Urothelium cell line (cell line): ENCODE data around the gene TRAPPC3.

Experiments used
- DNase-seq: peaks from one replicate; pipeline ENCODE4 v3.0.0; 2011; ENCODE audit warnings: low spot score, mixed read lengths
- FAIRE-seq: peaks from 2 replicates; lab custom pipeline; 2011; peaks lifted over from hg19 to GRCh38; lab: Jason Lieb, UNC

The TRAPPC3 gene

DNA sequence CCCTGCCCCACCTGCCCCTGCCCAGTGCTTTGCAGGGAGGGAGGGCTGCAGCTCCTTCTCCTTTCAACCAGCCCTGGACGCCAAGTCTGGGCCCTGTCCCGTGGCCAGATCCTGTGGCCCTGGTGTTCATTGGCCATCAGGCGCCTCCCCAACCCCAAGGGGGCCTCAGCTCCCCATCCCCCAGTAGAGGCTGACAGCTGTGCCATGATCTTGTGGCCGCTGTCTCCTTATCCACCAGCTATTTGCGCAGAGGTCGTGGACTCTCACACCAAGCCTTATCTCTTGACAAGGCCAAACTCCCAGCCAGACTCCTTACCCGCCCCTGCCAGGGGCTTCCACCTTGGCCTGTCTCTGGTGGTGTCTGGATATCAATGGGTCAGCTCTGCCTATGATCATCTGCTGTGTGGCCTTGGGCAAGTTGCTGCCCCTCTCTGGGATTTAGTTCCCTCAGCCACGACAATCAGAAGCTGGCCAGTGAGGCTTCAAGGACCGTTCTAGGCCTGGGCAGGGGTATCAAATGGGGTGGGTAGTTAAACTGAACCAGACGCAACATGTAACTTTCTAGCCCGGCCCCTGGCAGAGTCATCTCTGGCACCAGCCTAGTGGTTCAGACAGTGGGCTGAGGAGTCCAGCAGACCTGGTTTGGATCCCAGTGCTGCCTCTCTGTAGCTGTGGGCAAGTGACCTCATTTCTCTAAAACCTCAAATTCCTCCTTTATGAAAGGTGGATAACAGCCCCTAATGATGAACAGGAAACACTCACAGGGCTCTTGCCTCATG, 21.0 kb downstream of the TRAPPC3 start:
- FAIRE-seq, result peak; percentile 5
- peak; percentile 54 for DNase-seq

DNA sequence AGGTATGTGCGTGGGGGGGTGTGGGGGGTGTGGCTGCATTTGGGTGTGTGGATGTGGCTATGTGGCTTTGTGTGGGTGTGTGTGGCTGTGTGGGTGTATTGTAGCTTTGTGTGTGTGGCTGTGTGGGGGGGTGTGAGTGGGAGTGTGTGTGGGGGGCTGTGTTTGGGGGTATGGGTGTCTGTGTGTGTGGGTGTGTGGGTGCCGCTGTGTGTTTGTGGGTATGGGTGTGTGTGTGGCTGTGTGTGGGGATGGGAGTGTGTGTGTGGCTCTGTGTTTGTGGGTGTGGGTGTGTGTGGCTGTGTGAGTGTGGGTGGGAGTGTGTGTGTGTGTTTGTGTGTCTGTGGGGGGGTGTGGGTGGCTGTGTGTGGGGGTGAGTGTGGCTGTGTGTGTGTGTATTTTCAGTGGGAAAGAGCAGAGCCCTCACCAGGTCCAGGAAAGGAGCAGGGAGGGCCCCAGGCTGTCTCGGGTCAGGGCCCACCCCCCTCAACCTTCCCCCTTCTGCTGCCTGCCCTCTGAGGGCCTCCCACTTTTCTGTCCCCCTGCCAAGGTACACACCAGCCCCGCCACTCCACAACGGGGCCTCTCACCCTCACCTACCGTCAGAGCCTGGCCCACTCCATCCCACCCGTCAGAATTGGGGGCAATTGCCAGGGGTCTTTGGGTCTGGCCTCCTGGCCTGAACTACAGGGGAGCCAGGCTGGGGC, 22.3 kb downstream of the TRAPPC3 start:
- DNase-seq, result no peak
- FAIRE-seq, result no peak

DNA sequence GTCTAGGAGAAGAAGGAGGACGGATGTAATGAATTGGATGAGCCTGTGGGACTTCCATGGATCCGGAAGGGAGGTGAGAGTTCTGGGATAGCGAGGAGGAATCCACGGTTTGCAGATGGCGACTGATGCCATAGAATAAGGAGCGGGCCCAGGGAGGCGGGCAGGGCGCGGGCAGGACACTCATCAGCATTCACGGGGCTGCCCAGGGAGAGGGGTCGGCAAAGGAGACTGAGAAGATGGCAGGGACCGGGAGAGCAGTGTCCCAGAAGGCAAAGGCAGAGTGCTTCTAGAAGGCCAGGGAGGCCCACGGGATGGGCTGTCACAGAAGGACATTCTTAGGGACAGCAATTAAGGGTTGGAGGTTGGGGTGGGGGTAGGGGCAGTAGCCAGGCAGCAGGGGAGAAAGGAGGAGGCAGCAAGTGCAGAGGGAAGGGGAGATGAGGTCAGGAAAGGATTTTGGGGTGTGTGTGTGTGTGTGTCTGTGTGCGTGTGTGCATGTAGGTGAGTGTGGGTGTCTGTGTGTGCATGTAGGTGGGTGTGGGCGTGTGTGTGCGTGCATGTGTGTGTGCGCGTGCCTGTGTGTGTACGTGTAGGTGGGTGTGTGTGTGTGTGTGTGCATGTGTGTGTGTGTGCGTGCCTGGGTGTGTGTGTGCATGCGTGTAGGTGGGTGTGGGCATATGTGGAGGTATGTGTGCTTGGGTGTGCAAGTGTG, 23.1 kb downstream of the TRAPPC3 start:
- DNase-seq (no peak), FAIRE-seq (peak; percentile 96)

DNA sequence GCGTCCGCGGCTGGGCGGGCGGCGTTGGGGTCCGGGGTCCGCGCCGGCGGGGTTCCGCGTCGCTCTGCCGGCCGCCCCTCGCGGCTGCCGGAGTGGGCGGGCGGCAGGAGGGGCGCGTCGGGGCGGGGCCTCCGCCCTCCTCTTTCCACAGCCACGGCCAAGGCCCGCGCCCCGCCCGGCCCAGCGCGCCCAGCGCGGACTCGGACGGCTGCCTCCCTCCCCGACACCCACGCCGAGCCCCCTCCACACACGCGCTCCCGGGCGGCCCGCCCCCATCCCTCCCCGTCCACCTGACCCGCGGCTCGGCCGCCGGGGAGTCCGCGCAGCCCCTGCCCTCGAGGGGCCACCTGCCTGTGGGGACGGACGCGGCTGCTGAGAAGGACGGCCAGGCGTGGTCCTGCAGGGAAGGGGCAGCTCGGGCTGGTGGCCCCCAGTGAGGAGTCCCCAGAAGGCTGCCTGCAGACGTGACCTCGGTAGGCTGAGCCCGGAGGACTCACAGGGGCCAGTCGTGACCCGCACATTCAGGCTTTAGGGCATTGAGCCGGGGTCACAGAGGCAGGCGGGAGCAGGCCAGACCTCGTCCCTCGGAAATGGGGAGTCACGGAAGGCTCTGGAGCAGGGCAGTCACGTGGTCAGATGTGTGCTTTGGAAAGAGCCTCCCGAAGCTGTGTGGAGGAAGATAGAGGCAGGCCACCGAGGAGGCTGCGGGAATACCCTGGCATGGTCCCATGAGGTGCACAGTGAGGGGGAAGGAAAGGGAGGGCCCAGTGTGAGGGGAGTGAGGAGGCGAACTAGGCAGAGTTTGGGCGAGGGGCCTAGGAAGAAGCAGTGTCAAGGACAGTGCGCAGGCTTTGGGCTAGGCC, 23.9 kb downstream of the TRAPPC3 start, which contains the start of gene COL8A2:
COL8A2 (minus strand) TSS at position 94 of the 863 bp plus-strand sequence. CDS start 24,980 bp downstream, outside the sequence.
- FAIRE-seq (no peak), DNase-seq (no peak)

DNA sequence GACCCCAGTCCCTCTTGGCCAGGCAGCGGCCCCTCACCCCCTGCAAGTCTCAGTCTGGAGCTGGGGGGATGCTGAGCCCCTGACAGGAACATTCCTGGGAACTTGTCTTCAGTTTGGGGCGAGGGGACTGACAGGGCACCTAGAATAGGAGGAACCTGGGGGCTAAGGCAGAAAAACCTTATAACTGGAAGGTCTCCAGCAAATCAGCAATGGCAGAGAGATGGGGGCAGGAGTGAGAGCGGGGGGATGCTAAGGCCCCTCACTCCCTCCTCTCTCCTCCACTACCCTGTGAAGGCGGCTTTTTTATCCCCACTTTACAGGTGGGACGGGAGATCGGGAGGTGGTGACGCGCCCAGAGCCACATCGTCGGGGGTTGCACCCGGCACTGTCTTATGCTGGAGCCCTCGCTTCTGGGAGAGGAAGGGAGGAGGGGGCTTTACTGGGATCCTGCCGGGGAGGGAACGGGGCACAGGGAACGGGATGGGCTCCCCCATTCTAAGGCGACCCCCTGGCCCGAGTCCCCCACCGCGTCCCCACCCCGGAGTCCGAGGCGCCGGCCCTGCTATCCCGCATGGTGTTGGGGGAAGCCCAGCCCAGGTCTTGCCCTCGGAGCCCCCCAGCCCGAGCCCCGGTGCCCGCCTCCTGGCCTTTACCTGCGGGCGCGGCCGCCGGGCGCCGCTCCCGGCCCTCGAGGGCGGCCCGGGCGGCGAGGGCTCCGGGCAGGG, 24.7 kb downstream of the TRAPPC3 start:
- DNase-seq (no peak), FAIRE-seq (no peak)

DNA sequence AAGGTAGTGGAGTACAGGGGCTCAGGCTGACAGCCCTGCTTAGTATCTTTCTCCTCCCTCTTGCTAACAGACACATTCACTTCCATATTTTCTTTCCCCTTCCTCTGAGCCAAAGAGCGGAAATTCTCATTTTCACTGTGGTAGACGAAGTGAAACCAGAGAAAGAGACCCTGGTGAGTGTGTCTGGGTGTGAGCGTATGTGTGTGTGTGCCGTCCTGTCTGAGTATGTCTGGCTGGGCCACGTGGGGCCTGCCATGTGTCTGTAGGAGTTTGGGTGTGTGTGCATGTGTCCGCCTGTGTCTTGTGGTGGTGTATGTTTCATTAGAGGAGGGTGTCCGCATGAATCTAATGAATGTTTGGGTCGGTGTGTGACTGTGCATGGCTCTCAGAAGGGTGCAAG, 25.9 kb downstream of the TRAPPC3 start:
- FAIRE-seq (no peak), DNase-seq (no peak)

DNA sequence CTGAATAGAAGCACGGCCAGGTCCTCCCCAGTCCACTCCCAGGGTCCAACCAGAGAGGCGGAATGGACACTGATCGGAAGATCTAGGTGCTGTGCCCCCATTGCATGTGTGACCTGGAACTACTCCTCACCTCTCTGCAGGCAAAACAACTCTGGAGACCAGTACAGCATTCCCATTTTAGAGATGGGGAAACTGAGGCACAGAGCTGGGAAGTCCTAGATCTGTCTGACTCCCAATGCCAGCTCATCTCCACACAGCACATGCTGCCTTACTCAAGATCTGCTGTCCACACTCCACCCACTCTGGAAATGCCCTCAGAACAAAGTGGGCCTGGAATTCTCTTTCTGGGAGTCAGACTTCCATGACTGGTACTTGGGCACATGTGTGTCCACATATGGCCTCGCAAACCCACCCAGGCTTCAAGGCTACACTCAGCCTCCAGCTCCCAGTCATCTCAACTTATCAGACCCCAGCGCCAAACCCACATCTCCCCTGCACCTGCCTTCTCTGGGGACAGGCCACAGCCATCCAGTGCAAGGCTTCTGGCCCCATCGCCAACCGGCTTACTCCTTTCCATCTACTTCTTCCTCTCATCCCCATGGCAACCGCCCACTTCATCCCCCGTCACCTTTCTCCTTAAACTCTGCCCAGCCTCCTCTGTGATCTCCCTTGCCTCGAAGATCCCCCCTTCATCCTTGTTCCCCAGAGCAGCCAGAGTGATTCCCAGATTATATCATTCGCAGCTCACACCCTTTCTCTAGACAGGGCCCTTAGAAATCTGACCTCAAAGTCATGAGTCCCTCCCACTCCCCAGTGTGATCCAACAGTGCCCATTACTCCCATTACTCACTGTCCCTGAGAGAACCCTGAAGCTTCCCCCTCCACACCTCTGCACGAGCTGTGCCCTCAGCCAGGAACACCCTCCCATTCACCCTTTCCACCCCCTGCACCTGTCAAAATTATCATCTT, 26.9 kb downstream of the TRAPPC3 start:
- no peak for DNase-seq
- no peak for FAIRE-seq

DNA sequence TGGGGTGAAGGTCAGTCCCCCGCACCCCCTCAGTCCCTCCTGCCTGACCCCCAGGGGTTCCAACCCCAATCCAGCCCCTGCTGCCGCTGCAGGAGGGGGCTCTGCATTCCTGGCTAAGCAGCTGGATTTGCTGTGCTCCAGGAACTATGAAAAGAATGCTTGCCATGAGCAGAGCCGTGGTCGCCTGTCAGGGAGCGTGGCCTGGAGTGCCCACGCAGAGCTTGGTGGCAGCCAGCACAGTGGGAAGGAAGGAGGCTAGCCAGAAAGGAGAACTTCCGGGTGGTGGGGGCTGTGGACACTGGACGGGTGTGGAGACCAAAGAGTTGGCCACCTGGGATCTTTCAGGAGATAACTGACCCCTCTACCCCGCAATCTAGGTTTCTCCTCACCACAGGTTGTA, 29.8 kb downstream of the TRAPPC3 start:
- DNase-seq (no peak), FAIRE-seq (no peak)

DNA sequence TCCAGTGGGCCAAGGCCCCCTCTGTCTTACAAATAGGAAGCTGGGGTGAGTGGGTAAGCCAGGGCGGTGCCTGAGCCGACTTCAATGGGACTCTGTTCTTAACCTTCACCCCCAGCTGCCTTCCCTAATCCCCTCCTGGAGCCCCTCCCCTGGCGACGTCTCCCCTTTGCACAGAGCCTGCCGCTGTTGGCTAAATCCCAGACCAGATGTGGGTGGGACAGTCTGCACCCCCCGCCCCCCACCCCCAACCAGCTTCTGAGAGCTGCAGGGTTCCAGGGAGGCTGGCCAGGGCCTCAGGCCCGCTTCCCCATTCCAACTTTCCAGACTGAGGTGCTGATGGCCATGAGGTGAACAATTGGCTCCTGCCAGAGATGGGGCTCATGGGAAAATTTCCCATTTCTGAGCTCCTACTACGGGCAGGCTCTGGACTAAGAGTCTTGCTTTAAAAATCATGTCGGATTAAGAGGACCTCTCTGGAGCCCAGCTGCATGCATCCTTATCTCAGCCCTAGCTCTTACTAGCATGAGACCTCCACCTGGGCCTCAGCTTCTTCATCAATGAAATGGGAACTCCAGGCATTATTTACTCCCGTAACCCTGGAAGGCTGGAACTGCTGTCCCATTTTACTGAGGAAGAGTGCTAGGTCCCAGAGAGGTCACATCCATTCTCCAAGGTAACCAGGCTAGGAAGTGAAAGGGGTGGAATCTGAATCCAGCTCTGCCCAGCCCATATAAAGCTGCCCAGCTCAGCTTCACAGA, 30.7 kb downstream of the TRAPPC3 start:
- DNase-seq, result no peak
- no peak for FAIRE-seq

DNA sequence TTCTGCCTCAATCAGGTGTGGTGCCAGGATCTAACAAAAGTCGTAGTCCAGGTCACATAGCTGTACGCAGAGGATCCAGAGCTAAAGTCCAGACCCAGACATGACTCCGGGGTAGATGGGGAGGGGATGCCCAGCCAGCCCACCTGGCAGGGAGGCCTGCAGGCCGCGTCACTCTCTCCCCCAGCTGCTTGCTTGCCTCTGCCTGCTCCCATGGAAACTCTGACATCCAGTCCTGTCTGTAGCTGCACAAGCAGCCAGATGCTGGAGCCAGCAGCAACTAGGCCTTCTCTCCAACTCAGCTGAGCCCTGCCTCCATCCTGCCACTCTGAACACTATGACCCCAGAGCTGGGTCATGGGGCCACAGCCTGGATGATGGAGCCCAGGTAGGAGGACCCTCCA, 32.4 kb downstream of the TRAPPC3 start:
- FAIRE-seq, result no peak
- DNase-seq, result no peak

DNA sequence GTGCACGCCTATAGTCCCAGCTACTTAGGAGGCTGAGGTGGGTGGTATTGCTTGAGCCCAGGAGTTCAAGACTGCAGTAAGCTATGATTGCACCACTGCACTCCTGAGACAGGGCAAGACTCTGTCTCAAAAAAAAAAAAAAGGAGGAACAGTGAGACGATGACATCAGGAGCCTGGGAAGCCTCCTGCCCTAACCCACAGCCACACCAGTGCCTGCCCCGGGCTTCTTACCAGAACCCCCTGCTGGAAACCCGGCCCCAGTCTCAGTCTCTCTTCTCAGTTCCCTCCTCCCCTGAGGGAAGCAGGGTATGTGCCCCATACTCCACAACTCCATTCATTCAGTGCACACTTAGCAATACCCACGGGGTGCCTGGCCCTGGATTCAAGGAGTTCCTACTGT, 33.4 kb downstream of the TRAPPC3 start:
- DNase-seq, result peak; percentile 43
- FAIRE-seq, result no peak

DNA sequence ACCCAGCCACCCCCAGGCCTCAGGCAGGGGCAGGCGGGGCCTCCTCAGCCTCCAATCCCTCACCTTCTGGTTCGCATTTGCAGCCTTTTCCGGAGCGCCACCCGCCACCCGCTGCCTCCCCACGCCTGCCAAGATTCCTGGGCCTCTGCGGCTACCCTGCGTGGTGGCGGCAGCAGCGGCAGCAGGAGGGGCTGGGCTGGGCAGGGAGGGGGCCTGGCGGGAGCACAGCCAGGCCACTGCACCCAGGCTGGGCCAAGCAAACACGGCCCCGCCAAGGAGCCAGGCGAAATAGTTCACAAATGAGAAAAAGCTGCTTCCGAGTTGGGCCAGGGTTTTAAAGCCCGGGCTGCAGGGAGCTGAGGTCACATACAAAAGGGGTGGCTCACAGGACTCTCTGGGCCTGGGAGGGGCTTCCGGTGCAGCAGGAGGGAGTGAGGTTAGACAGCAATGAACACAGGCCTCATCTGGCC, 34.1 kb downstream of the TRAPPC3 start:
- FAIRE-seq, result peak; percentile 20
- DNase-seq, result peak; percentile 68

DNA sequence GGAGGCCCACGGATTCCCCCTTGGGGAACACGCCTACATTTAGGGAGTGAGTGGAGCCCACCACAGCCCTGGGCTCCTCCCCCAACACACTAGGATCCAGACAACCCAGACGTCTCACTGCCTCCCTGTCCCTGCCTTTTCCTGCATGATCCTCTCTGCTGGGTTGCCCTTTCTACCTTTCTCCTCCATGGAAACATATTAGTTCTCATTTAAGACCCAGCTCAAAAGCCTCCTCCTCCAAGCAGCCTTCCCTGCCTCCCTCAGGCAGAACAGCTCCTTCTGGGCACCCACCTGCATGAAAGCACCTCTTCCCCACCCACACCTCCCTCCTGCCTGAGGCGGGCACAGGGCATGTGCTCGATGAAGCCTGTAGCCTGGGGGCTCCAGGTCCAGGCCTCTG, 34.9 kb downstream of the TRAPPC3 start:
- DNase-seq (no peak), FAIRE-seq (no peak)

DNA sequence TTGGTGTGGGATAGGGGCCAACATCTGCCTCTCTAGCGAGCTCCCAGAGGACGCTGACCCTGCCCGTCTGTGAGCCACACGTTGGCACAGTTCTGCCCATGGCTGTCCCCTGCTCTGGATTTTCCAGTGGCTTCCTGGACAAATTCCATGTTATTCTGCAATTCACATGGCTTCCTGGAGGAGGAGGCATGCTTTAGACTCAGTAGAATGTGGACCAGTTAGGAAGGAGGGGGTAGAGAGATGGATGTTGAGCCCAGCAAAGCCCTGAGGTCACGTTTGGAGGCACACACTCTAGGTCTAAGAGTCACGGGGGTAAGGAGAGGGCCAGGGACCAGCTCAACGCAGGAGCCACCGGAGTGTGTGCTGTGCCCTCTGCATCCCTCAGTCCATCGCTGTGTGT, 36.5 kb downstream of the TRAPPC3 start:
- FAIRE-seq (no peak), DNase-seq (no peak)

DNA sequence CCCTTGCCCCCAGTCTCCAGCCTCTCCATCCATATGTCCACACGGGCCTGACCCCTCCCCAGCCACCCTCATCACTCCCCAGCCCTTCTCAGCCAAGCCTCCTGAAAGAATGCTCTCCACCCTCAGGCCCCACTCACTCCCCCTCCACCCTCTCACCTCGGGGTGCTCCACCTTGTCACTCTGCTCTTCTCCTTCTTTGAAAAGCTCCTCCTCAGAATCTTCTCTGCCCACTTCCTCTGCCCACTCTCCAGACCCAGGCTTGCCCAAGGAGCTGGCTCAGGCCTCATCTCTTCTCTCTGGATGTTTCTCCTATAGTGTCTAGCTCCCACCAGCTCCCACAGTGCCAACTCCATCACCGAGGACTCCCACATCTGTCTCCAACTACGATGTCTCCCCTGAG, 38.1 kb downstream of the TRAPPC3 start:
- FAIRE-seq (no peak), DNase-seq (no peak)

DNA sequence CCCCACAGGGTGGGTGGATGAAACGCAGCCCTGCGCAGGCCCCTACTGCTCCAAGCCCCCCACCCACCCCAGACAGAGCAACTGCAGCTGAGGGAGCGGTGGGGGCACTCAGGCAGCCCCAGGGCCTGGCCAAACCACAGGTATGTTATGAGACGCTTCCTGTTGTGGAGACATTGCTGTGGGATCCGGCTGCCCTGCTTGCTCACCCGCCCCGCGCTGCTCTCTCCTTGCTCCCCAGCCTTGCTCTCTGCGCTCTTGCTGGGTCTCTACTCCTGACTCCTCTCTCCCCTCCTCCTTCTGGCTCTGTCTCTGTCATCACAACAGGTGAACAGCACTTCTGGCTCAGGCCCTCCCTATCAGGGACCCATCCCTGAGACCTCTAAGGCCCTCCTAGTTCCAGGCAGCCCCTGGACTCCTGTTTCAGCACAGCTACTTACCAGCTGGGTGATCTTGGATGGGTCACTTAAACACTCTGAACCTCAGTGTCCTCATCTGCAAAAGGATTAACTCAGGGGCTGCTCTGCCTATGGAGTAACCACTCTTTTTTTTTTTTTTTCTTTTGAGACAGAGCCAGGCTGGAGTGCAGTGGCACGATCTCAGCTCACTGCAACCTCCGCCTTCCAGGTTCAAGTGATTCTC, 40.1 kb downstream of the TRAPPC3 start:
- DNase-seq, result peak; percentile 93
- FAIRE-seq, result peak; percentile 58

DNA sequence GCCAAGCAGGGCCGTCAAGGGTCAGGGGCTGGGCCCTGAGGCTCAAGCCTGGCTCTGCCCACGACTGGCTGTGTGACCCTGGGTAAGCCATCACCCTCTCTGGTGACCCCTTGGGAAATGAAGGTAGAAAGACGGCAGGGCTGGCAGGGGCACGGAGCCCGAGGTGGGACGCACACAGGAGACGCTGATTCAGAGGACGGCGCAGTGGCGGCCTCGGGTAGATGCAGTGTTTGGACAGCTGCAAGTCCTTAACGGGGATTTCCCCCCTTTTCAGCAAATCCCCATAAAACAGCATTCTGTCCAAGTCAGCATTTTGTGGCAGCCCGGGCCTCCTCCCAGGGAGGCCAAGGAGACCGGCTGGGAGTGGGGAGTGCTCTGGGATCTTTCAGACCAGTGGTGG, 41.0 kb downstream of the TRAPPC3 start:
- DNase-seq (peak; percentile 37), FAIRE-seq (no peak)

DNA sequence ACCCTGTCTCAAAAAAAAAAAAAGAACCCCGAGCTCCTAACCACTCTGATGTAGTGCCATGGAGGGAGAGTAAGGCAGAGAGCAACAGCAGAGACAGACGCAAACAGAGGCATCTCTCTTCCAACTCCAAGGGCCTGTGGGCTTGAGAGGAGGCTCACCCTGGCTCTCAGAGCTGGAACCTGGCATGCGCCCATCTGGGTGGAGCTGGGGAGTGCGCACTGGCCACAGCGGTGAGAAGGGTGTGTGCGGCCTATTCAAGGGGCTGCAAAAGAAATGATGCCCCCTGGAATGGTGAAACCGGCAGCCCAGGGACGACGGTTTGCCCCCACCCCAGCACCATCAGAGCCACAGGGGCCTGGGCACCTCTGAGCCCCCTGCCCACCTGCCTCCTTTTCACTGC, 41.9 kb downstream of the TRAPPC3 start:
- DNase-seq, result no peak
- FAIRE-seq, result no peak
